ENCODE results near the gene SEC24D.
"Not testable (repeated sequence)": the region's sequence is repeated elsewhere in the genome, so short reads cannot be mapped to it uniquely, and the experiment has no call there.

Gene SEC24D

GRCh38 chr4:118835571-118836300 lies at the start of gene SEC24D:
TSS of gene SEC24D (minus strand) at chr4:118836126. CDS start at chr4:118833696, 2,430 bp downstream.
- in situ Hi-C loops (cut with HindIII; ENCODE audit: low sequenced_read_pairs): no loop called here

GRCh38 chr4:118884716-118885115 lies 48.8 kb upstream of the SEC24D start:
- in situ Hi-C loops (cut with HindIII; ENCODE audit: low sequenced_read_pairs): no loop called here

GRCh38 chr4:118883861-118884260 lies 47.9 kb upstream of the SEC24D start:
- in situ Hi-C loops (cut with HindIII; ENCODE audit: low sequenced_read_pairs): no loop called here

GRCh38 chr4:118881512-118882146 lies 45.7 kb upstream of the SEC24D start:
- in situ Hi-C loops (cut with HindIII; ENCODE audit: low sequenced_read_pairs): no loop called here

GRCh38 chr4:118879409-118879808 lies 43.5 kb upstream of the SEC24D start:
- in situ Hi-C loops (cut with HindIII; ENCODE audit: low sequenced_read_pairs): no loop called here

- in situ Hi-C loops (cut with HindIII; ENCODE audit: low sequenced_read_pairs): not testable (repeated sequence)
Measured at GRCh38 chr4:118878507-118878906, 42.6 kb upstream of the SEC24D start.

- in situ Hi-C loops (cut with HindIII; ENCODE audit: low sequenced_read_pairs): no loop called here
Measured at GRCh38 chr4:118877797-118878196, 41.9 kb upstream of the SEC24D start.

- in situ Hi-C loops (cut with HindIII; ENCODE audit: low sequenced_read_pairs): no loop called here
Measured at GRCh38 chr4:118872181-118872580, 36.3 kb upstream of the SEC24D start.

- in situ Hi-C loops (cut with HindIII; ENCODE audit: low sequenced_read_pairs): no loop called here
Measured at GRCh38 chr4:118869808-118870342, 33.9 kb upstream of the SEC24D start.

GRCh38 chr4:118867311-118868067 lies 31.6 kb upstream of the SEC24D start:
- in situ Hi-C loops (cut with HindIII; ENCODE audit: low sequenced_read_pairs): no loop called here

- in situ Hi-C loops (cut with HindIII; ENCODE audit: low sequenced_read_pairs): no loop called here
Measured at GRCh38 chr4:118866442-118866841, 30.5 kb upstream of the SEC24D start.

- in situ Hi-C loops (cut with HindIII; ENCODE audit: low sequenced_read_pairs): no loop called here
Measured at GRCh38 chr4:118865091-118865708, 29.3 kb upstream of the SEC24D start.

GRCh38 chr4:118858779-118859178 lies 22.9 kb upstream of the SEC24D start:
- in situ Hi-C loops (cut with HindIII; ENCODE audit: low sequenced_read_pairs): no loop called here

- in situ Hi-C loops (cut with HindIII; ENCODE audit: low sequenced_read_pairs): no loop called here
Measured at GRCh38 chr4:118857760-118858159, 21.8 kb upstream of the SEC24D start.

- in situ Hi-C loops (cut with HindIII; ENCODE audit: low sequenced_read_pairs): no loop called here
Measured at GRCh38 chr4:118850488-118851173, 14.7 kb upstream of the SEC24D start.

- in situ Hi-C loops (cut with HindIII; ENCODE audit: low sequenced_read_pairs): no loop called here
Measured at GRCh38 chr4:118849867-118850487, 14.1 kb upstream of the SEC24D start.

GRCh38 chr4:118848901-118849300 lies 13.0 kb upstream of the SEC24D start:
- in situ Hi-C loops (cut with HindIII; ENCODE audit: low sequenced_read_pairs): no loop called here

GRCh38 chr4:118848242-118848641 lies 12.3 kb upstream of the SEC24D start:
- in situ Hi-C loops (cut with HindIII; ENCODE audit: low sequenced_read_pairs): no loop called here

- in situ Hi-C loops (cut with HindIII; ENCODE audit: low sequenced_read_pairs): no loop called here
Measured at GRCh38 chr4:118846979-118847378, 11.1 kb upstream of the SEC24D start.

GRCh38 chr4:118845552-118846050 lies 9.7 kb upstream of the SEC24D start:
- in situ Hi-C loops (cut with HindIII; ENCODE audit: low sequenced_read_pairs): no loop called here

All from endothelial cell of hepatic sinusoid (primary cell).